ENCODE results near the gene COL23A1.

Gene COL23A1

GRCh38 chr5:178236679-178237078, 353.5 kb downstream of the COL23A1 start (continued):
- no peak for TF ChIP-seq AEBP2 (tag by site-specific recombination; IDR thresholded peaks at IDR 0.05; ENCODE audit: borderline replicate concordance)
- TF ChIP-seq ZNF433 (tag by site-specific recombination; IDR thresholded peaks at IDR 0.05; ENCODE audit: low read depth): no peak

GRCh38 chr5:178236126-178236525, 354.1 kb downstream of the COL23A1 start:
- Histone ChIP-seq H3K36me3 (ENCODE audit: control insufficient read depth in 2 of 2, insufficient read depth in 1 of 2, low read length in 2 of 2) (peaks cover 0 to 6% of the 10 kb centered on the region in 2 experiments; a peak in 1 of 3 replicates), H3K27ac (ENCODE audit: extremely low read depth, low read depth, low read length) (no peak overlapping the region), H3K4me1 (ENCODE audit: control insufficient read depth, insufficient read depth, low read length) (no peaks in the 10 kb centered on the region), H3K4me3 (ENCODE audit: low read depth, low read length) (no peak overlapping the region), H3K9me3 (ENCODE audit: control insufficient read depth, insufficient read depth, low read depth, low read length) (no peaks in the 10 kb centered on the region)
- TF ChIP-seq ZNF394 (tag by site-specific recombination; IDR thresholded peaks at IDR 0.05; ENCODE audit: borderline replicate concordance): no peak
- 0 out of 2 replicates have a peak, but pooled peaks have one; percentile 17 for TF ChIP-seq ZBTB48 (tag by site-specific recombination; IDR thresholded peaks at IDR 0.05)
- TF ChIP-seq ZNF133 (tag by site-specific recombination; IDR thresholded peaks at IDR 0.05): no peak
- no peak for TF ChIP-seq SCRT1 (tag by site-specific recombination; IDR thresholded peaks at IDR 0.05; ENCODE audit: borderline replicate concordance)
- TF ChIP-seq ZNF311 (tag by site-specific recombination; IDR thresholded peaks at IDR 0.05; ENCODE audit: borderline replicate concordance): no peak
- TF ChIP-seq SP7 (tag by site-specific recombination; IDR thresholded peaks at IDR 0.05): no peak
- no peak for TF ChIP-seq ZNF529 (tag by site-specific recombination; IDR thresholded peaks at IDR 0.05; ENCODE audit: insufficient replicate concordance)
- CTCF ChIA-PET: interaction anchor here (0.6 to 0.7 kb wide), 2 partner anchors 726 to 1391 kb away, joined by 3 read pairs; no protein-coding TSS in a partner anchor
- POLR2A ChIA-PET: interaction anchor here (0.7 kb wide), 1 partner anchor 31 kb away, joined by 4 read pairs; no protein-coding TSS in a partner anchor

GRCh38 chr5:178235588-178235974, 354.6 kb downstream of the COL23A1 start:
- H3K9me3 ChIP-seq (ENCODE audit: control insufficient read depth, insufficient read depth, low read depth, low read length): no peaks in the 10 kb centered on the region
- ChIA-PET CTCF (interaction anchor here (0.6 to 1.4 kb wide), 18 partner anchors 8 to 1687 kb away, joined by 3 to 13 read pairs (median 4); no protein-coding TSS in a partner anchor), POLR2A (interaction anchor here (0.7 kb wide), 1 partner anchor 32 kb away, joined by 4 read pairs; no protein-coding TSS in a partner anchor)
- H3K36me3 ChIP-seq (ENCODE audit: control insufficient read depth in 2 of 2, insufficient read depth in 1 of 2, low read length in 2 of 2): peaks cover 0 to 11% of the 10 kb centered on the region in 2 experiments; a peak in 1 of 3 replicates
- no peaks in the 10 kb centered on the region for H3K4me1 ChIP-seq (ENCODE audit: control insufficient read depth, insufficient read depth, low read length)
- no peak overlapping the region for H3K4me3 ChIP-seq (ENCODE audit: low read depth, low read length)
- H3K27ac ChIP-seq (ENCODE audit: extremely low read depth, low read depth, low read length): no peak overlapping the region
- TF ChIP-seq TRIM28 (IDR thresholded peaks at IDR 0.05; ENCODE audit: borderline replicate concordance, low read length): no peak
- no peak for TF ChIP-seq ZXDB (tag by site-specific recombination; IDR thresholded peaks at IDR 0.05)

- H3K9me3 ChIP-seq (ENCODE audit: control insufficient read depth, insufficient read depth, low read depth, low read length): no peaks in the 10 kb centered on the region
- ChIA-PET POLR2A (no interaction called here), CTCF (interaction anchor here (0.6 to 1.4 kb wide), 21 partner anchors 9 to 1687 kb away, joined by 3 to 13 read pairs (median 4); no protein-coding TSS in a partner anchor)
- H3K4me3 ChIP-seq (ENCODE audit: low read depth, low read length): no peak overlapping the region
- no peak overlapping the region for H3K27ac ChIP-seq (ENCODE audit: extremely low read depth, low read depth, low read length)
- H3K4me1 ChIP-seq (ENCODE audit: control insufficient read depth, insufficient read depth, low read length): no peaks in the 10 kb centered on the region
- H3K36me3 ChIP-seq (ENCODE audit: control insufficient read depth in 2 of 2, insufficient read depth in 1 of 2, low read length in 2 of 2): peaks cover 4 to 17% of the 10 kb centered on the region in 2 experiments; a peak in 2 of 3 replicates
- TF ChIP-seq ZBTB17 (tag by site-specific recombination; IDR thresholded peaks at IDR 0.05): 0 out of 2 replicates have a peak, but pooled peaks have one; percentile 10
- peak; percentile 33; the same call in 1 of the 2 replicates for TF ChIP-seq GLIS1 (tag by site-specific recombination; IDR thresholded peaks at IDR 0.05)
- TF ChIP-seq SP7 (tag by site-specific recombination; IDR thresholded peaks at IDR 0.05): 0 out of 2 replicates have a peak, but pooled peaks have one; percentile 16
- no peak for TF ChIP-seq ZNF132 (tag by site-specific recombination; IDR thresholded peaks at IDR 0.05; ENCODE audit: borderline replicate concordance)
- TF ChIP-seq ZNF621 (tag by site-specific recombination; IDR thresholded peaks at IDR 0.05): no peak
- peak; percentile 47 for TF ChIP-seq MZF1 (tag by site-specific recombination; IDR thresholded peaks at IDR 0.05; ENCODE audit: borderline replicate concordance)
- peak; percentile 68 for TF ChIP-seq ZNF654 (tag by site-specific recombination; IDR thresholded peaks at IDR 0.05; ENCODE audit: low read depth)
- no peak for TF ChIP-seq ZNF223 (tag by site-specific recombination; IDR thresholded peaks at IDR 0.05)
- TF ChIP-seq ZNF391 (tag by site-specific recombination; IDR thresholded peaks at IDR 0.05; ENCODE audit: borderline replicate concordance, low read depth): no peak
- peak; percentile 57; the same call in 1 of the 2 replicates for TF ChIP-seq ZNF660 (tag by site-specific recombination; IDR thresholded peaks at IDR 0.05)
- peak; percentile 76 for TF ChIP-seq CTCF (tag by site-specific recombination; IDR thresholded peaks at IDR 0.05)
- TF ChIP-seq ZNF266 (tag by site-specific recombination; IDR thresholded peaks at IDR 0.05; ENCODE audit: low read depth): no peak
- 0 out of 2 replicates have a peak, but pooled peaks have one; percentile 7 for TF ChIP-seq ZIC2 (tag by site-specific recombination; IDR thresholded peaks at IDR 0.05)
- peak; percentile 84 for TF ChIP-seq ZNF580 (tag by site-specific recombination; IDR thresholded peaks at IDR 0.05)
- no peak for TF ChIP-seq ZNF121 (tag by site-specific recombination; IDR thresholded peaks at IDR 0.05)
Measured at GRCh38 chr5:178234750-178235587, 355.2 kb downstream of the COL23A1 start.

Data from HEK293 (cell line).